ENCODE measurements around the gene ATP9A. TPM values are rescaled to one million over a fixed set of nuclear protein-coding genes. Genes with fewer than 3 reads are reported as not detected.

ATP9A gene
- total RNA-seq, 5 donors from 2014 or later (not counting 1 experiment from before 2014, with no cell fraction given) = 0.44 to 0.85 (median 0.72) TPM

- no peak overlapping the region for H3K27ac ChIP-seq (ENCODE audit: low read length)
- POLR2A ChIA-PET = no interaction called here
- no peaks in the 10 kb centered on the region for H3K27me3 ChIP-seq (replicated peaks in 1 of 2; ENCODE audit: control insufficient read depth in 2 of 2, extremely low read depth in 1 of 2, insufficient read depth in 2 of 2, low read length in 1 of 2)
- ATAC-seq (replicated peaks in 1 of 4) (no peak), DNase-seq (no peak)
- Mint-ChIP-seq H3K4me1 (peaks cover 6% of the 10 kb centered on the region in 3 donors), H3K36me3 (no peaks in the 10 kb centered on the region), H3K27me3 (no peaks in the 10 kb centered on the region), H3K4me3 (no peak overlapping the region), H3K9me3 (no peaks in the 10 kb centered on the region), H3K27ac (no peak overlapping the region)
- no peaks in the 10 kb centered on the region for H3K36me3 ChIP-seq (ENCODE audit: control insufficient read depth in 2 of 2, extremely low read depth in 1 of 2, insufficient read depth in 1 of 2, low read length in 1 of 2)
- no peaks in the 10 kb centered on the region for H3K9me3 ChIP-seq
- no peak overlapping the region for H3K4me3 ChIP-seq (ENCODE audit: control insufficient read depth in 1 of 2, extremely low read depth in 1 of 2, low read length in 1 of 2)
- CTCF ChIA-PET = interaction anchor here in 1 of 2 donors (0.7 to 1.1 kb wide), 2 partner anchors 11 to 214 kb away, joined by 3 to 4 read pairs; no protein-coding TSS in a partner anchor
- H3K4me1 ChIP-seq (ENCODE audit: control insufficient read depth in 1 of 2, extremely low read depth in 1 of 2, insufficient read depth in 2 of 2, low read length in 2 of 2) = peaks cover 0 to 5% of the 10 kb centered on the region in 2 experiments
- 79% methylated on average over 6 of the region's 14 CpGs for WGBS (ENCODE audit: insufficient coverage)
Measured at GRCh38 chr20:51583499-51583898, 184.7 kb downstream of the ATP9A start.

- ATAC-seq (replicated peaks in 1 of 4) = no peak
- CTCF ChIA-PET = interaction anchor here in 1 of 2 donors (0.7 to 1.1 kb wide), 2 partner anchors 12 to 214 kb away, joined by 3 to 4 read pairs; no protein-coding TSS in a partner anchor
- 91% methylated on average over 4 of the region's 13 CpGs for WGBS (ENCODE audit: insufficient coverage)
Measured at GRCh38 chr20:51583073-51583472, 185.1 kb downstream of the ATP9A start.

DNA sequence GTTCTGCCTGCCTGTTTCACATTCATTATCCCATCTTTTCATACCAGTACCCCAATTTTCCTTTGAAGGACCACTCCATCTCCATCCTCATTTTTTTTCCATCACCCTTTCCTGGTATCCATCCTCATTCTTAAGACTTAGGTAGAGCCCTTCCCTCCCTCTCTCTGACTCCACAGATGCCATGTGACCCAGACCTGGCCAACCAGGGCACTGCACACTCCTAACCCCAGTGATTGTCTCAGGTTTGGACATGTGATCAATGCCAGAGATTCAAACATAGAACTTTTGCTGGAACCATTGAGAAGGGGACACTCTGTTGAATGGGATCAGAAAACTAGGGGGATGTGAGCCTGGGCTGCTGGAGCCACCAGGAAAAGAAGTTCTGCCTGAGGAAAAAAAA, 186.6 kb downstream of the ATP9A start:
- DNase-seq = no peak
- Mint-ChIP-seq H3K27ac (no peak overlapping the region), H3K4me3 (no peak overlapping the region), H3K9me3 (no peaks in the 10 kb centered on the region), H3K4me1 (peaks cover 6% of the 10 kb centered on the region in 3 donors), H3K36me3 (no peaks in the 10 kb centered on the region), H3K27me3 (no peaks in the 10 kb centered on the region)
- CTCF ChIA-PET = interaction anchor here in 1 of 2 donors (0.5 kb wide), 1 partner anchor 594 kb away, joined by 4 read pairs; no protein-coding TSS in a partner anchor
- Histone ChIP-seq H3K36me3 (ENCODE audit: control insufficient read depth in 2 of 2, extremely low read depth in 1 of 2, insufficient read depth in 1 of 2, low read length in 1 of 2) (no peaks in the 10 kb centered on the region), H3K27me3 (replicated peaks in 1 of 2; ENCODE audit: control insufficient read depth in 2 of 2, extremely low read depth in 1 of 2, insufficient read depth in 2 of 2, low read length in 1 of 2) (no peaks in the 10 kb centered on the region), H3K27ac (ENCODE audit: low read length) (no peak overlapping the region), H3K4me1 (ENCODE audit: control insufficient read depth in 1 of 2, extremely low read depth in 1 of 2, insufficient read depth in 2 of 2, low read length in 2 of 2) (peaks cover 0 to 5% of the 10 kb centered on the region in 2 experiments), H3K4me3 (ENCODE audit: control insufficient read depth in 1 of 2, extremely low read depth in 1 of 2, low read length in 1 of 2) (no peak overlapping the region), H3K9me3 (no peaks in the 10 kb centered on the region)
- ATAC-seq (replicated peaks in 1 of 4) = no peak
- POLR2A ChIA-PET = no interaction called here

More at GRCh38 chr20:51583073-51583472, 185.1 kb downstream of the ATP9A start:
- Histone ChIP-seq H3K36me3 (ENCODE audit: control insufficient read depth in 2 of 2, extremely low read depth in 1 of 2, insufficient read depth in 1 of 2, low read length in 1 of 2) (no peaks in the 10 kb centered on the region), H3K4me3 (ENCODE audit: control insufficient read depth in 1 of 2, extremely low read depth in 1 of 2, low read length in 1 of 2) (no peak overlapping the region), H3K27me3 (replicated peaks in 1 of 2; ENCODE audit: control insufficient read depth in 2 of 2, extremely low read depth in 1 of 2, insufficient read depth in 2 of 2, low read length in 1 of 2) (no peaks in the 10 kb centered on the region), H3K4me1 (ENCODE audit: control insufficient read depth in 1 of 2, extremely low read depth in 1 of 2, insufficient read depth in 2 of 2, low read length in 2 of 2) (peaks cover 0 to 5% of the 10 kb centered on the region in 2 experiments), H3K9me3 (no peaks in the 10 kb centered on the region), H3K27ac (ENCODE audit: low read length) (no peak overlapping the region)
- H3K27ac Mint-ChIP-seq = no peak overlapping the region
- H3K27me3 Mint-ChIP-seq = no peaks in the 10 kb centered on the region
- no peaks in the 10 kb centered on the region for H3K36me3 Mint-ChIP-seq
- no peaks in the 10 kb centered on the region for H3K9me3 Mint-ChIP-seq
- peaks cover 6% of the 10 kb centered on the region in 3 donors for H3K4me1 Mint-ChIP-seq
- POLR2A ChIA-PET = no interaction called here
- H3K4me3 Mint-ChIP-seq = no peak overlapping the region
- DNase-seq = no peak

DNA sequence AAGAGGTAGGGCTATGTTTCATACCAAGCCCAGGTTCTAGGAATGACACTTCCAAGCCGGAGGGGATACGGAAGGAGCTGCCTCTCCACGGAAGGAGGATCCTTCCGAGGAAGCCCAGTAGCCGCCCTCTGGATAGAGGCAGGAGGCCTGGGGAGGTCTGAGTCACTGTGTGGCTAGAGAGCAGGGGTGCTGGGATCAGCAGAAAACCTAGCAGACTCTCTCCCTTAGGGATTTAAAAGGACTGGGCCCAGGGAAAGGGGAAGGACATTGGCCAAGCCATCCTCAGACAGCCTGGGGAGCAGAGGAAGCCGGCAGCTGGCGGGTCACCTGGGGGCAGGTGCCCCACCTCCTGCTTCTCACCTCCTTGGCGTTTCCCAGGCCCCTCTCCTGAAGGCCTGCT, 189.1 kb downstream of the ATP9A start:
- Histone ChIP-seq H3K9me3 (no peaks in the 10 kb centered on the region), H3K27ac (ENCODE audit: low read length) (no peak overlapping the region), H3K4me3 (ENCODE audit: control insufficient read depth in 1 of 2, extremely low read depth in 1 of 2, low read length in 1 of 2) (no peak overlapping the region), H3K4me1 (ENCODE audit: control insufficient read depth in 1 of 2, extremely low read depth in 1 of 2, insufficient read depth in 2 of 2, low read length in 2 of 2) (no peaks in the 10 kb centered on the region), H3K36me3 (ENCODE audit: control insufficient read depth in 2 of 2, extremely low read depth in 1 of 2, insufficient read depth in 1 of 2, low read length in 1 of 2) (no peaks in the 10 kb centered on the region), H3K27me3 (replicated peaks in 1 of 2; ENCODE audit: control insufficient read depth in 2 of 2, extremely low read depth in 1 of 2, insufficient read depth in 2 of 2, low read length in 1 of 2) (no peaks in the 10 kb centered on the region)
- Mint-ChIP-seq H3K4me1 (no peaks in the 10 kb centered on the region), H3K27ac (no peak overlapping the region), H3K27me3 (no peaks in the 10 kb centered on the region), H3K4me3 (no peak overlapping the region), H3K9me3 (no peaks in the 10 kb centered on the region), H3K36me3 (no peaks in the 10 kb centered on the region)
- 93% methylated on average over 2 of the region's 8 CpGs for WGBS (ENCODE audit: insufficient coverage)
- DNase-seq (no peak), ATAC-seq (replicated peaks in 1 of 4) (no peak)
- POLR2A ChIA-PET = no interaction called here
- CTCF ChIA-PET = no interaction called here

GRCh38 chr20:51578145-51578459, 190.1 kb downstream of the ATP9A start:
- H3K4me3 Mint-ChIP-seq = no peak overlapping the region
- H3K27ac ChIP-seq (ENCODE audit: low read length) = no peak overlapping the region
- no peak overlapping the region for H3K27ac Mint-ChIP-seq
- no peaks in the 10 kb centered on the region for H3K4me1 Mint-ChIP-seq
- no peaks in the 10 kb centered on the region for H3K36me3 ChIP-seq (ENCODE audit: control insufficient read depth in 2 of 2, extremely low read depth in 1 of 2, insufficient read depth in 1 of 2, low read length in 1 of 2)
- H3K9me3 Mint-ChIP-seq = no peaks in the 10 kb centered on the region
- no peaks in the 10 kb centered on the region for H3K36me3 Mint-ChIP-seq
- H3K9me3 ChIP-seq = no peaks in the 10 kb centered on the region
- no peak for DNase-seq
- ATAC-seq (replicated peaks in 1 of 4) = no peak
- POLR2A ChIA-PET = no interaction called here
- WGBS (ENCODE audit: insufficient coverage) = no CpG with 5 or more reads among the region's 2 CpGs
- H3K4me1 ChIP-seq (ENCODE audit: control insufficient read depth in 1 of 2, extremely low read depth in 1 of 2, insufficient read depth in 2 of 2, low read length in 2 of 2) = no peaks in the 10 kb centered on the region
- H3K4me3 ChIP-seq (ENCODE audit: control insufficient read depth in 1 of 2, extremely low read depth in 1 of 2, low read length in 1 of 2) = no peak overlapping the region
- no peaks in the 10 kb centered on the region for H3K27me3 ChIP-seq (replicated peaks in 1 of 2; ENCODE audit: control insufficient read depth in 2 of 2, extremely low read depth in 1 of 2, insufficient read depth in 2 of 2, low read length in 1 of 2)
- no peaks in the 10 kb centered on the region for H3K27me3 Mint-ChIP-seq
- CTCF ChIA-PET = no interaction called here

GRCh38 chr20:51577432-51578144, 190.6 kb downstream of the ATP9A start:
- H3K36me3 Mint-ChIP-seq = no peaks in the 10 kb centered on the region
- Histone ChIP-seq H3K4me1 (ENCODE audit: control insufficient read depth in 1 of 2, extremely low read depth in 1 of 2, insufficient read depth in 2 of 2, low read length in 2 of 2) (no peaks in the 10 kb centered on the region), H3K9me3 (no peaks in the 10 kb centered on the region), H3K27me3 (replicated peaks in 1 of 2; ENCODE audit: control insufficient read depth in 2 of 2, extremely low read depth in 1 of 2, insufficient read depth in 2 of 2, low read length in 1 of 2) (no peaks in the 10 kb centered on the region), H3K4me3 (ENCODE audit: control insufficient read depth in 1 of 2, extremely low read depth in 1 of 2, low read length in 1 of 2) (no peak overlapping the region), H3K36me3 (ENCODE audit: control insufficient read depth in 2 of 2, extremely low read depth in 1 of 2, insufficient read depth in 1 of 2, low read length in 1 of 2) (no peaks in the 10 kb centered on the region), H3K27ac (ENCODE audit: low read length) (no peak overlapping the region)
- POLR2A ChIA-PET = interaction anchor here in 1 of 2 donors (0.6 kb wide), 1 partner anchor 1884 kb away, joined by 3 read pairs; no protein-coding TSS in a partner anchor
- no peak for DNase-seq
- CTCF ChIA-PET = no interaction called here
- H3K4me1 Mint-ChIP-seq = no peaks in the 10 kb centered on the region
- no peaks in the 10 kb centered on the region for H3K9me3 Mint-ChIP-seq
- H3K27me3 Mint-ChIP-seq = no peaks in the 10 kb centered on the region
- no peak for ATAC-seq (replicated peaks in 1 of 4)
- H3K4me3 Mint-ChIP-seq = no peak overlapping the region
- WGBS (ENCODE audit: insufficient coverage) = 90% methylated on average over 9 of the region's 11 CpGs
- no peak overlapping the region for H3K27ac Mint-ChIP-seq
